ENCODE data around the gene CCNT2.
"Not testable (repeated sequence)": the region's sequence is repeated elsewhere in the genome, so short reads cannot be mapped to it uniquely, and the experiment has no call there.

Gene CCNT2

DNA sequence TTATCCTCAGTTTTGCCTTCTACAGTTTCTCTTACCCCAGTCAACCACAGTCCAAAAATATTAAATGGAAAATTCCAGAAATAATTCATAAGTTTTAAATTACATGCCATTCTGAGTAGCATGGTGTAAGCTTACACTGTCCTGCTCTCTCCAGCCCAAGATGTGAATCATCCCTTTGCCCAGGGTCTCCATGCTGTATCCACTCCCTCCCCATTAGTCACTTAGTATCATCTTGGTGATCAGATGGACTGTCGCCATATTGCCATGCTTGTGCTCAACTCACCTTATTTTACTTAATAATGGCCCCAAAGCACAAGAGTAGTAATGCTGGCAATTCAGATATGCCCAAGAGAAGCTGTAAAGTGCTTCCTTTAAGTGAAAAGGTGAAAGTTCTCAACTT, 18.5 kb upstream of the CCNT2 start:
- Histone ChIP-seq H3K4me3 (ENCODE audit: low read depth in 1 of 2, low read length in 2 of 2) (no peak overlapping the region), H3K4me1 (ENCODE audit: control insufficient read depth in 1 of 2, insufficient read depth in 2 of 2, low read length in 2 of 2) (no peaks in the 10 kb centered on the region), H3K36me3 (ENCODE audit: control insufficient read depth in 1 of 2, insufficient read depth in 2 of 2, low read length in 2 of 2) (no peaks in the 10 kb centered on the region), H3K27me3 (ENCODE audit: low read depth, low read length) (no peaks in the 10 kb centered on the region), H3K27ac (ENCODE audit: low read length) (no peak overlapping the region), H3K9me3 (ENCODE audit: control insufficient read depth in 1 of 2, low read length in 2 of 2) (no peaks in the 10 kb centered on the region)

GRCh38 chr2:134903701-134904100, 14.9 kb upstream of the CCNT2 start:
- H3K4me1 ChIP-seq (ENCODE audit: control insufficient read depth in 1 of 2, insufficient read depth in 2 of 2, low read length in 2 of 2); H3K4me3 ChIP-seq (ENCODE audit: low read depth in 1 of 2, low read length in 2 of 2); H3K27ac ChIP-seq (ENCODE audit: low read length); H3K9me3 ChIP-seq (ENCODE audit: control insufficient read depth in 1 of 2, low read length in 2 of 2); H3K27me3 ChIP-seq (ENCODE audit: low read depth, low read length); H3K36me3 ChIP-seq (ENCODE audit: control insufficient read depth in 1 of 2, insufficient read depth in 2 of 2, low read length in 2 of 2): not testable (repeated sequence)

GRCh38 chr2:134905168-134905567, 13.5 kb upstream of the CCNT2 start:
- H3K27ac ChIP-seq (ENCODE audit: low read length) = no peak overlapping the region
- no peaks in the 10 kb centered on the region for H3K27me3 ChIP-seq (ENCODE audit: low read depth, low read length)
- no peak overlapping the region for H3K4me3 ChIP-seq (ENCODE audit: low read depth in 1 of 2, low read length in 2 of 2)
- no peaks in the 10 kb centered on the region for H3K9me3 ChIP-seq (ENCODE audit: control insufficient read depth in 1 of 2, low read length in 2 of 2)
- H3K4me1 ChIP-seq (ENCODE audit: control insufficient read depth in 1 of 2, insufficient read depth in 2 of 2, low read length in 2 of 2) = no peaks in the 10 kb centered on the region
- H3K36me3 ChIP-seq (ENCODE audit: control insufficient read depth in 1 of 2, insufficient read depth in 2 of 2, low read length in 2 of 2) = no peaks in the 10 kb centered on the region

DNA sequence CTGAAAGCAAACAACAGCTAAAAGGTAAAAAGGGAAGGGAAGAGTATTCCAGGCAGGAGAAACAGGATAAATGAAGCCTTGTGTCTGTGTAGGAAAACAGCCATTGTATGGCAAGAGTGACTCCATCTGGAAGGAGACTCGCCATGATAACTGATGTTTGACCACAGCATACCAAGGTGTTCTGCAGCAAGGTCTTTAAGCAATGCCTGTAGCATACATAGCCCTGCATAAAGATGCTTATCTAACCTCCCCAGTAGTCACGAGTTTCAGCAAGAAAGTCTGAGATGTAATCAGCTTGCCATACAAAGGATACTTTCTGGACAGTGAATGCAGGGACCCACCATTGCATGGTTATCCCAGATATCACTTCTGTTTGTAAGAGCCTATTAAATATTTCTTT, 11.9 kb upstream of the CCNT2 start:
- no peak overlapping the region for H3K4me3 ChIP-seq (ENCODE audit: low read depth in 1 of 2, low read length in 2 of 2)

DNA sequence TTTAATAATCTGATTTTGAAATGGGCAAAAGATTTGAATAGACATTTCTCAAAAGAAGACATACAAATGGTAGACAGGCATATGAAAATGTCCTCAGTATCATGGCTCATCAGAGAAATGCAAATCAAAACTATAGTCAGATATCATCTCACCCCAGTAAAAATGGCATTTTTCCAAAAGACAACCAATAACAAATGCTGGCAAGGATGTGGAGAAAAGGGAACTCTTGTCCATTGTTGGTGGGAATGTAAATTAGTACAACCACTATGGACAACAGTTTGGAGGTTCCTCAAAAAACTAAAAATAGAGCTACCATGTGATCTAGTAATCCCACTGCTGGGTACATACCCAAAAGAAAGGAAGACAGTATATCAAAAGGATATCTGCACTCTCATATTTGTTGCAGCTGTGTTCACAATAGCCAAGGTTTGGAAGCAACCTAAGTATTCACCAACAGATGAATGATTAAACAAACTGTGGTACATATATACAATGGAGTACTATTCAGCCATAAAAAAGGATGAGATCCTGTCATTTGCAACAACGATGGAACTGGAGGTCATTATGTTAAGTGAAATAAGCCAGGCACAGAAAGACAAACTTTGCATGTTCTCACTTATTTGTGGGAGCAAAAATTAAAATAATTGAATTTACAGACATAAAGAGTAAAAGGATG, 11.0 kb upstream of the CCNT2 start:
- not testable (repeated sequence) for H3K9me3 ChIP-seq (ENCODE audit: control insufficient read depth in 1 of 2, low read length in 2 of 2); H3K4me1 ChIP-seq (ENCODE audit: control insufficient read depth in 1 of 2, insufficient read depth in 2 of 2, low read length in 2 of 2); H3K27ac ChIP-seq (ENCODE audit: low read length); H3K27me3 ChIP-seq (ENCODE audit: low read depth, low read length); H3K4me3 ChIP-seq (ENCODE audit: low read depth in 1 of 2, low read length in 2 of 2); H3K36me3 ChIP-seq (ENCODE audit: control insufficient read depth in 1 of 2, insufficient read depth in 2 of 2, low read length in 2 of 2)

More for the DNA sequence above, 11.9 kb upstream of the CCNT2 start:
- H3K27me3 ChIP-seq (ENCODE audit: low read depth, low read length) = no peaks in the 10 kb centered on the region
- H3K4me1 ChIP-seq (ENCODE audit: control insufficient read depth in 1 of 2, insufficient read depth in 2 of 2, low read length in 2 of 2) = no peaks in the 10 kb centered on the region
- H3K36me3 ChIP-seq (ENCODE audit: control insufficient read depth in 1 of 2, insufficient read depth in 2 of 2, low read length in 2 of 2) = no peaks in the 10 kb centered on the region
- H3K27ac ChIP-seq (ENCODE audit: low read length) = no peak overlapping the region
- no peaks in the 10 kb centered on the region for H3K9me3 ChIP-seq (ENCODE audit: control insufficient read depth in 1 of 2, low read length in 2 of 2)

DNA sequence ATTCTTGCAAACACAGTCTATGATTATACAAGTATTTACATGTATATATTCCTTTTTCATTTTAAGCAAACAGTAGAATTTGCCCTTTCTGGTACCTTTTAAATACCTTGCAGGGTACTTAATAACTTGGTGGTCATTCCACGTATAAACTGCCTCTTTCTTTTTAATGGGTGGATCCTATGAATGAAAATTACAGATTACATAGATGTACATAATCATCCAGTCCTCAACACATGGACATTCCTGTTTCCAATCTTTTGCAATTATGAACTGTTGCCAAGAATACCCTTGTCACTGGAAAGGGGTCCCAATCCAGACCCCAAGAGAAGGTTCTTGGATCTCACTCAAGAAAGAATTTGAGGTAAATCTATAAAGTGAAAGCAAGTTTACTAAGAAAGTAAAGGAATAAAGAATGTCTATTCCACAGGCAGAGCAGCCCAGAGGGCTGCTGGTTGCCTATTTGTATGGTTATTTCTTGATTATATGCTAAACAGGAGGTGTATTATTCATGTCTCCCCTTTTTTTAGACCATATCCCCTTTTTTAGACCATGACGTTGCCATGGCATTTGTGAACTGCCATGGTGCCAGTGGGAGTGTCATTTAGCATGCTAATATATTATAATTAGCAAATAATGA, 7.7 kb upstream of the CCNT2 start:
- Histone ChIP-seq H3K4me1 (ENCODE audit: control insufficient read depth in 1 of 2, insufficient read depth in 2 of 2, low read length in 2 of 2) (no peaks in the 10 kb centered on the region), H3K27me3 (ENCODE audit: low read depth, low read length) (no peaks in the 10 kb centered on the region), H3K9me3 (ENCODE audit: control insufficient read depth in 1 of 2, low read length in 2 of 2) (no peaks in the 10 kb centered on the region), H3K4me3 (ENCODE audit: low read depth in 1 of 2, low read length in 2 of 2) (no peak overlapping the region), H3K27ac (ENCODE audit: low read length) (no peak overlapping the region), H3K36me3 (ENCODE audit: control insufficient read depth in 1 of 2, insufficient read depth in 2 of 2, low read length in 2 of 2) (no peaks in the 10 kb centered on the region)

DNA sequence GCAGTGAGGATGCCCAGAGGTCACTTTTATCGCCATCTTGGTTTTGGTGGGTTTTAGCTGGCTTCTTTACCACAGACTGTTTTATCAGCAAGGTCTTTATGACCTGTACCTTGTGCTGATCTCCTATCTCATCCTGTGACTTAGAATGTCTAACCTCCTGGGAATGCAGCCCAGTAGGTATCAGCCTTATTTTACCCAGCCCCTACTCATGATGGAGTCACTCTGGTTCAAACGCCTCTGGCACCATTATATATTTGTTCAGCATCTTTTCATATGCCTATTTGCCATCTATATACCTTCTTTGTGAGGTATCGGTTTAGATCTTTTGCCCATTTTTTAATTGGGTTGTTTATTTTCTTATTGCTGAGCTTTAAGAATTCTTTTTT, 7.2 kb upstream of the CCNT2 start:
- no peaks in the 10 kb centered on the region for H3K4me1 ChIP-seq (ENCODE audit: control insufficient read depth in 1 of 2, insufficient read depth in 2 of 2, low read length in 2 of 2)

GRCh38 chr2:134912361-134912760, 6.3 kb upstream of the CCNT2 start:
- Histone ChIP-seq H3K27me3 (ENCODE audit: low read depth, low read length) (no peaks in the 10 kb centered on the region), H3K27ac (ENCODE audit: low read length) (no peak overlapping the region), H3K9me3 (ENCODE audit: control insufficient read depth in 1 of 2, low read length in 2 of 2) (no peaks in the 10 kb centered on the region), H3K36me3 (ENCODE audit: control insufficient read depth in 1 of 2, insufficient read depth in 2 of 2, low read length in 2 of 2) (no peaks in the 10 kb centered on the region), H3K4me1 (ENCODE audit: control insufficient read depth in 1 of 2, insufficient read depth in 2 of 2, low read length in 2 of 2) (peaks cover 0 to 3% of the 10 kb centered on the region in 2 donors), H3K4me3 (ENCODE audit: low read depth in 1 of 2, low read length in 2 of 2) (no peak overlapping the region)

More for the DNA sequence above, 7.2 kb upstream of the CCNT2 start:
- H3K27me3 ChIP-seq (ENCODE audit: low read depth, low read length) = no peaks in the 10 kb centered on the region
- H3K9me3 ChIP-seq (ENCODE audit: control insufficient read depth in 1 of 2, low read length in 2 of 2) = no peaks in the 10 kb centered on the region
- H3K36me3 ChIP-seq (ENCODE audit: control insufficient read depth in 1 of 2, insufficient read depth in 2 of 2, low read length in 2 of 2) = no peaks in the 10 kb centered on the region
- H3K27ac ChIP-seq (ENCODE audit: low read length) = no peak overlapping the region
- no peak overlapping the region for H3K4me3 ChIP-seq (ENCODE audit: low read depth in 1 of 2, low read length in 2 of 2)

DNA sequence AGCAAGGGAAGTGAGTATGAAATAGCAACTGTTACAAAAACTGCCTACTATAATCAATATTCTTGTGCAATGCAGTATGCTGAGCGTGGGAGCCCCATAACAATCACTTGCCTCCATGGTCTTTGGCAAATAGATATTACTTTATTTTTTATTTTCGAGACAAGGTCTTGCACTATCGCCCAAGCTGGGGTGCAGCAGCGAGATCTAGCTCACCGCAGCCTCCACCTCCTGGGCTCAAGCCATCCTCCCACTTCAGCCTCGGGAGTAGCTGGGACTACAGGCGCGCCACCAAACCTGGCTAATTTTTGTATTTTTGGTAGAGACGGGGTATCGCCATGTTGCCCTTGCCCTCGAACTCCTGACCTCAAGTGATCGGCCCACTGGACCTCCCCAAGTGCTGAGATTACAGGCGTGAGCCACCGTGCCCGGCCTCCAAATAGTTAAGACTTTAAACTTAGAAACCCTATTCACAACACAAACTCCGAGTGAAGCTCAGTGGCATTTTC, 1.2 kb upstream of the CCNT2 start:
- peak overlapping the region; percentile 98 for H3K27ac ChIP-seq (ENCODE audit: low read length)
- peaks cover 5 to 33% of the 10 kb centered on the region in 2 donors for H3K4me1 ChIP-seq (ENCODE audit: control insufficient read depth in 1 of 2, insufficient read depth in 2 of 2, low read length in 2 of 2)
- no peaks in the 10 kb centered on the region for H3K9me3 ChIP-seq (ENCODE audit: control insufficient read depth in 1 of 2, low read length in 2 of 2)
- H3K36me3 ChIP-seq (ENCODE audit: control insufficient read depth in 1 of 2, insufficient read depth in 2 of 2, low read length in 2 of 2) = peaks cover 0 to 5% of the 10 kb centered on the region in 2 donors
- H3K27me3 ChIP-seq (ENCODE audit: low read depth, low read length) = no peaks in the 10 kb centered on the region
- peak overlapping the region; percentile 70 to 98 for H3K4me3 ChIP-seq (ENCODE audit: low read depth in 1 of 2, low read length in 2 of 2)

GRCh38 chr2:134917888-134918525, 615 bp upstream of the CCNT2 start:
- Histone ChIP-seq H3K9me3 (ENCODE audit: control insufficient read depth in 1 of 2, low read length in 2 of 2) (no peaks in the 10 kb centered on the region), H3K4me1 (ENCODE audit: control insufficient read depth in 1 of 2, insufficient read depth in 2 of 2, low read length in 2 of 2) (peaks cover 5 to 38% of the 10 kb centered on the region in 2 donors)

GRCh38 chr2:134919341-134920210, 954 bp downstream of the CCNT2 start:
- Histone ChIP-seq H3K36me3 (ENCODE audit: control insufficient read depth in 1 of 2, insufficient read depth in 2 of 2, low read length in 2 of 2) (peaks cover 0 to 5% of the 10 kb centered on the region in 2 donors), H3K4me1 (ENCODE audit: control insufficient read depth in 1 of 2, insufficient read depth in 2 of 2, low read length in 2 of 2) (peaks cover 5 to 44% of the 10 kb centered on the region in 2 donors), H3K4me3 (ENCODE audit: low read depth in 1 of 2, low read length in 2 of 2) (peak overlapping the region; percentile 75 to 99), H3K9me3 (ENCODE audit: control insufficient read depth in 1 of 2, low read length in 2 of 2) (no peaks in the 10 kb centered on the region), H3K27ac (ENCODE audit: low read length) (peak overlapping the region; percentile 97), H3K27me3 (ENCODE audit: low read depth, low read length) (no peaks in the 10 kb centered on the region)

More at GRCh38 chr2:134917888-134918525, 615 bp upstream of the CCNT2 start:
- Histone ChIP-seq H3K27me3 (ENCODE audit: low read depth, low read length) (no peaks in the 10 kb centered on the region), H3K36me3 (ENCODE audit: control insufficient read depth in 1 of 2, insufficient read depth in 2 of 2, low read length in 2 of 2) (peaks cover 0 to 5% of the 10 kb centered on the region in 2 donors), H3K27ac (ENCODE audit: low read length) (peak overlapping the region; percentile 98), H3K4me3 (ENCODE audit: low read depth in 1 of 2, low read length in 2 of 2) (peak overlapping the region; percentile 70 to 98)

Measured in muscle layer of duodenum (tissue), 2 donors.